Measurements from ENCODE around the gene ARPC2. TPM values are rescaled to one million over a fixed set of nuclear protein-coding genes. Genes with fewer than 3 reads are reported as not detected.

ARPC2 gene
- total RNA-seq, 1 experiment from 2014 or later, result 273 TPM

DNA sequence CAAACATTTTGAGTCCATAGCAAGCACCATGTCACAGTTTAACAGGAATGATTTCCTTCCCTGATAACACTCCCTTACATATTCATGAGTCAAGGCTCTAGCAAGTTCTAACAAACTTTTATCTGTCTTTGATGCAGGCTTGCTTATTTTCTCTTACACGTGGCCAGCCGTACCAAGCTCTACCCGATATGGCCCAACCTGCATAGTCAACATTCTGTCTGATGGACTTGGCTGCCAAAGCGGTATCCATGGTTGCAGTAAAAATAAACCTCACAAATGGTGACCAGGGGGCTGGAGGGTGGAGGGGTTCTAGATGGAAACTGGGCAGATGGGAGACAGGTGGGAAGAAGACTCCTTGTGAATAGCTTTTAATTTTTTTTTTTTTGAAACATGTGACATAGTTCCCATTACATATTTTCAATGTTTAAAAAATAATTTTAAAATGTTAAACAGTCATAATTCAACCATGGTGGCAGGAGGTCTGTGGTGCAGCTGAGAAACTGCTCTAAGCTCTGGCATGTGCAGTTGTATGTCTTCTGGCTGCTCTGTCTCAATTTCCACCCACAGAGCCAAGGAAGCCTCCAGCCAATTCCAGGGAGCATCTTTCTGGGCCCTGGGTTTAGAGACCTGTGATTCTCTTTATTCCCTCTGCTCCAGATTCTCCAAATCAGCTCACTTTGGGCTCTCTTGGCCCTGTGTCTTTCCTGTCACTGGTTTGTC is 29.5 kb upstream of the ARPC2 start:
- intact Hi-C loops (cut with micrococcal nuclease; ENCODE audit: unreplicated experiment), result loop anchor here (5.0 to 10.0 kb wide), 4 partner anchors 70 to 460 kb away; partner anchors contain the start of genes AAMP and PNKD
- Histone ChIP-seq H3K4me3 (no peak overlapping the region), H3K9me2 (ENCODE audit: insufficient read depth) (no peaks in the 10 kb centered on the region), H3K36me3 (ENCODE audit: low read depth) (no peaks in the 10 kb centered on the region), H3K79me2 (ENCODE audit: low read depth) (no peaks in the 10 kb centered on the region), H2AFZ (no peak overlapping the region), H3F3A (ENCODE audit: insufficient read depth, low read depth) (no peaks in the 10 kb centered on the region), H3K4me2 (no peak overlapping the region), H3K4me1 (replicated peaks; ENCODE audit: insufficient read depth) (no peaks in the 10 kb centered on the region; the same call in 1 of the 2 replicates), H4K20me1 (ENCODE audit: insufficient read depth) (no peaks in the 10 kb centered on the region), H3K27ac (no peak overlapping the region), H3K27me3 (ENCODE audit: insufficient read depth, low read depth) (0 out of 2 replicates have a peak, but pooled peaks cover 6% of the 10 kb centered on the region), H3K9me3 (ENCODE audit: insufficient read depth, low read depth) (no peaks in the 10 kb centered on the region)
- no peak for DNase-seq
- TF ChIP-seq EZH2 (IDR thresholded peaks at IDR 0.05; ENCODE audit: low read depth), result no peak
- TF ChIP-seq, protein P1, sequence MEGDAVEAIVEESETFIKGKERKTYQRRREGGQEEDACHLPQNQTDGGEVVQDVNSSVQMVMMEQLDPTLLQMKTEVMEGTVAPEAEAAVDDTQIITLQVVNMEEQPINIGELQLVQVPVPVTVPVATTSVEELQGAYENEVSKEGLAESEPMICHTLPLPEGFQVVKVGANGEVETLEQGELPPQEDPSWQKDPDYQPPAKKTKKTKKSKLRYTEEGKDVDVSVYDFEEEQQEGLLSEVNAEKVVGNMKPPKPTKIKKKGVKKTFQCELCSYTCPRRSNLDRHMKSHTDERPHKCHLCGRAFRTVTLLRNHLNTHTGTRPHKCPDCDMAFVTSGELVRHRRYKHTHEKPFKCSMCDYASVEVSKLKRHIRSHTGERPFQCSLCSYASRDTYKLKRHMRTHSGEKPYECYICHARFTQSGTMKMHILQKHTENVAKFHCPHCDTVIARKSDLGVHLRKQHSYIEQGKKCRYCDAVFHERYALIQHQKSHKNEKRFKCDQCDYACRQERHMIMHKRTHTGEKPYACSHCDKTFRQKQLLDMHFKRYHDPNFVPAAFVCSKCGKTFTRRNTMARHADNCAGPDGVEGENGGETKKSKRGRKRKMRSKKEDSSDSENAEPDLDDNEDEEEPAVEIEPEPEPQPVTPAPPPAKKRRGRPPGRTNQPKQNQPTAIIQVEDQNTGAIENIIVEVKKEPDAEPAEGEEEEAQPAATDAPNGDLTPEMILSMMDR (conservative IDR thresholded peaks at IDR 0.05), result no peak
- BruUV-seq (replicated peaks), result no TSS peak
- ChIA-PET POLR2A (ENCODE audit: unreplicated experiment) (no interaction called here), CTCF (interaction anchor here (0.5 to 0.8 kb wide), 3 partner anchors 21 to 42 kb away, joined by 4 to 5 read pairs (median 5); no protein-coding TSS in a partner anchor)

DNA sequence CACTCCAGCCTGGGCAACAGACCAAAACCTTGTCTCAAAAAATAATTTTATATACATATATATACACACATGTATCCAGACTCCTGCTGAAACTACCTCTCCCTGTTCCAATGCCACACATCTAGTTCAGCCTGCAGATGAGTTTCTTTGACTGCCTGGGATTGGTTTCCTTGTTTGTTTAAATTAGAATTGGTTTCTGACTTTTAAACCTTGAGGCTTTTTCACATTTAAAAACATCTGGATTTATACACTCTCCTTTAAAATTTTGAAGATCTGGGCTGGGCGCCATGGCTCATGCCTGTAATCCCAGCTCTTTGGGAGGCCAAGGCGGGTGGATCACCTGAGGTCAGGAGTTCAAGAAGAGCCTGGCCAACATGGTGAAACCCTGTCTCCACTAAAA is 28.5 kb upstream of the ARPC2 start:
- DNase-seq, result no peak
- Histone ChIP-seq H3K27me3 (ENCODE audit: insufficient read depth, low read depth) (0 out of 2 replicates have a peak, but pooled peaks cover 3% of the 10 kb centered on the region), H4K20me1 (ENCODE audit: insufficient read depth) (no peaks in the 10 kb centered on the region), H3K36me3 (ENCODE audit: low read depth) (no peaks in the 10 kb centered on the region), H3K79me2 (ENCODE audit: low read depth) (no peaks in the 10 kb centered on the region), H3K4me2 (no peak overlapping the region), H3K4me3 (no peak overlapping the region), H3K27ac (no peak overlapping the region), H3K9me2 (ENCODE audit: insufficient read depth) (no peaks in the 10 kb centered on the region), H2AFZ (no peak overlapping the region), H3K9me3 (ENCODE audit: insufficient read depth, low read depth) (no peaks in the 10 kb centered on the region), H3K4me1 (replicated peaks; ENCODE audit: insufficient read depth) (no peaks in the 10 kb centered on the region; the same call in 1 of the 2 replicates), H3F3A (ENCODE audit: insufficient read depth, low read depth) (no peaks in the 10 kb centered on the region)
- POLR2A ChIA-PET (ENCODE audit: unreplicated experiment), result no interaction called here
- TF ChIP-seq, protein P1 (conservative IDR thresholded peaks at IDR 0.05), result no peak
- TF ChIP-seq EZH2 (IDR thresholded peaks at IDR 0.05; ENCODE audit: low read depth), result no peak
- BruUV-seq (replicated peaks), result no TSS peak
- CTCF ChIA-PET, result no interaction called here
- intact Hi-C loops (cut with micrococcal nuclease; ENCODE audit: unreplicated experiment), result loop anchor here (5.0 to 10.0 kb wide), 4 partner anchors 69 to 459 kb away; partner anchors contain the start of genes AAMP and PNKD

DNA sequence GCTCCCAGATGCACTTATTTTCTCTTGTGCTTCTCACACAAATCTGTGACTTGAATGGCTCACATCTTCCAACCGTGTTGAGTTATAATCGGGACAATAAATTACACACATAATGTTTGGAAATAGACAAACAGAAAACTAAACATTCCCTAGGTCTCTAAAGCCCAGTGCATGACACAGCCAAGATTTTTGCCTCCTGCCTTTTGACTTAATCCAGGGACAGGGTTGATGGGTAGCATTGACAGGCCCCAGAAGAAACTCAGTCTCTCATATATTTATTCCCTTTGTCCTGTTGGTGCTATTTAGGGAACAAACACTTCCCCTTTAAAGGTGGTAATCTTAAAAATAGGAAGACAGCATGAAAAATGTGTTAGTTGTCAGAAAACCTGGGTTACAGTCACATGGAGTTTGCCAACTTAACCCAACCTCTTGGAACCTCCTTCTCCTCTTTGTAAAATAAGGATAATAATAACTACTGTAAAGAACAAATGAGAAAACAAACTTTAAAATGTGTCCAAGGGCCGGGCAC is 24.0 kb upstream of the ARPC2 start:
- H3K9me2 ChIP-seq (ENCODE audit: insufficient read depth), result no peaks in the 10 kb centered on the region
- no peak overlapping the region for H3K4me2 ChIP-seq
- peaks cover 2% of the 10 kb centered on the region; the same call in 1 of the 2 replicates for H3K27me3 ChIP-seq (ENCODE audit: insufficient read depth, low read depth)
- H3K4me1 ChIP-seq (replicated peaks; ENCODE audit: insufficient read depth), result no peaks in the 10 kb centered on the region
- intact Hi-C loops (cut with micrococcal nuclease; ENCODE audit: unreplicated experiment), result no loop called here
- no TSS peak for BruUV-seq (replicated peaks)
- ChIA-PET CTCF (no interaction called here), POLR2A (ENCODE audit: unreplicated experiment) (interaction anchor here (0.6 kb wide), 1 partner anchor 77 kb away, joined by 3 read pairs; the partner anchor contains the start of genes AAMP and PNKD)
- H3K79me2 ChIP-seq (ENCODE audit: low read depth), result no peaks in the 10 kb centered on the region
- H2AFZ ChIP-seq, result no peak overlapping the region
- H3K9me3 ChIP-seq (ENCODE audit: insufficient read depth, low read depth), result no peaks in the 10 kb centered on the region
- H4K20me1 ChIP-seq (ENCODE audit: insufficient read depth), result no peaks in the 10 kb centered on the region
- TF ChIP-seq, protein P1 (conservative IDR thresholded peaks at IDR 0.05), result no peak
- no peak for TF ChIP-seq EZH2 (IDR thresholded peaks at IDR 0.05; ENCODE audit: low read depth)
- H3K36me3 ChIP-seq (ENCODE audit: low read depth), result no peaks in the 10 kb centered on the region
- H3K4me3 ChIP-seq, result no peak overlapping the region
- no peak for DNase-seq
- no peak overlapping the region for H3K27ac ChIP-seq
- H3F3A ChIP-seq (ENCODE audit: insufficient read depth, low read depth), result no peaks in the 10 kb centered on the region
